GM21367 (cell line): ENCODE measurements around the gene LDLRAD2.
"Not testable (repeated sequence)": the region's sequence is repeated elsewhere in the genome, so short reads cannot be mapped to it uniquely, and the experiment has no call there.

Experiments
- ATAC-seq: cut with Tn5 transposase; IDR thresholded peaks from one replicate; pipeline ENCODE4 v1.9.1; 2021; ENCODE audit not compliant: unreplicated experiment

The LDLRAD2 gene

GRCh38 chr1:21823206-21823979 lies 11.3 kb downstream of the LDLRAD2 start:
- ATAC-seq = no peak

- no peak for ATAC-seq
Observed at GRCh38 chr1:21823980-21824702, 12.1 kb downstream of the LDLRAD2 start.

GRCh38 chr1:21824926-21825325 lies 12.9 kb downstream of the LDLRAD2 start:
- no peak for ATAC-seq

- ATAC-seq = no peak
Observed at GRCh38 chr1:21825393-21825792, 13.3 kb downstream of the LDLRAD2 start.

GRCh38 chr1:21826694-21827093 lies 14.6 kb downstream of the LDLRAD2 start:
- not testable (repeated sequence) for ATAC-seq

GRCh38 chr1:21827141-21827679 lies 15.1 kb downstream of the LDLRAD2 start:
- ATAC-seq = no peak

- ATAC-seq = no peak
Observed at GRCh38 chr1:21828075-21828474, 16.0 kb downstream of the LDLRAD2 start.

- no peak for ATAC-seq
Observed at GRCh38 chr1:21828506-21829210, 16.6 kb downstream of the LDLRAD2 start.

GRCh38 chr1:21829294-21829693 lies 17.2 kb downstream of the LDLRAD2 start:
- no peak for ATAC-seq

GRCh38 chr1:21830792-21831453 lies 18.9 kb downstream of the LDLRAD2 start:
- ATAC-seq = no peak

- ATAC-seq = no peak
Observed at GRCh38 chr1:21831454-21831970, 19.4 kb downstream of the LDLRAD2 start.

- ATAC-seq = no peak
Observed at GRCh38 chr1:21833392-21833976, 21.4 kb downstream of the LDLRAD2 start.

GRCh38 chr1:21834094-21834493 lies 22.0 kb downstream of the LDLRAD2 start:
- no peak for ATAC-seq

- ATAC-seq = no peak
Observed at GRCh38 chr1:21834666-21835065, 22.6 kb downstream of the LDLRAD2 start.

GRCh38 chr1:21836010-21836409 lies 23.9 kb downstream of the LDLRAD2 start:
- ATAC-seq = no peak

GRCh38 chr1:21836729-21837128 lies 24.7 kb downstream of the LDLRAD2 start:
- ATAC-seq = no peak

GRCh38 chr1:21837476-21837875 lies 25.4 kb downstream of the LDLRAD2 start:
- ATAC-seq = no peak

GRCh38 chr1:21838359-21839157 lies 26.5 kb downstream of the LDLRAD2 start:
- no peak for ATAC-seq

GRCh38 chr1:21839337-21840037 lies 27.4 kb downstream of the LDLRAD2 start:
- ATAC-seq = no peak
